ENCODE results near the gene IQCH.

DNA sequence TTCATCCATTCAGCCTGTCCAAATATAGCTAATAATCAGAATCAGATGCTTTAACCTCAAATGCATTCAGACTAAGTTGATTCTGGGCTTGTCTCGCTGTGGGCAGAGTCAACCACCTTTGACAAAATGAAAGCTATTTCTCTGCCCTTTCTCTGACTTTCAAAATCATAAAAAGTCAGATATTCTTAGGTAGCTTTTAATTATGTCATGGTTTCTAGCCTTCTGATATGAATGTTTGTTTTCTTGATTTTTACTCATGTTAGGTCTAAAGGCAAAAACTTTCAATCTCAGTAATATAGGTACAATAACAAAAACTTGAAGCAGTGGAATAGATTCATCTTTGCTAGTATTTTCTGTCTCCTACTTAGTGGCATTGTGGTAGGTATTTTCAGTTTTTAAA is 241.0 kb downstream of the IQCH start:
- no peak for TF ChIP-seq POLR2A (IDR thresholded peaks at IDR 0.05)
- TF ChIP-seq, protein P1, sequence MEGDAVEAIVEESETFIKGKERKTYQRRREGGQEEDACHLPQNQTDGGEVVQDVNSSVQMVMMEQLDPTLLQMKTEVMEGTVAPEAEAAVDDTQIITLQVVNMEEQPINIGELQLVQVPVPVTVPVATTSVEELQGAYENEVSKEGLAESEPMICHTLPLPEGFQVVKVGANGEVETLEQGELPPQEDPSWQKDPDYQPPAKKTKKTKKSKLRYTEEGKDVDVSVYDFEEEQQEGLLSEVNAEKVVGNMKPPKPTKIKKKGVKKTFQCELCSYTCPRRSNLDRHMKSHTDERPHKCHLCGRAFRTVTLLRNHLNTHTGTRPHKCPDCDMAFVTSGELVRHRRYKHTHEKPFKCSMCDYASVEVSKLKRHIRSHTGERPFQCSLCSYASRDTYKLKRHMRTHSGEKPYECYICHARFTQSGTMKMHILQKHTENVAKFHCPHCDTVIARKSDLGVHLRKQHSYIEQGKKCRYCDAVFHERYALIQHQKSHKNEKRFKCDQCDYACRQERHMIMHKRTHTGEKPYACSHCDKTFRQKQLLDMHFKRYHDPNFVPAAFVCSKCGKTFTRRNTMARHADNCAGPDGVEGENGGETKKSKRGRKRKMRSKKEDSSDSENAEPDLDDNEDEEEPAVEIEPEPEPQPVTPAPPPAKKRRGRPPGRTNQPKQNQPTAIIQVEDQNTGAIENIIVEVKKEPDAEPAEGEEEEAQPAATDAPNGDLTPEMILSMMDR (IDR thresholded peaks at IDR 0.05) = no peak

All from body of pancreas (tissue), 4 donors.